Ishikawa (cell line): ENCODE measurements around the gene ZSCAN18.

ENCODE experiments used
- EGR1 ChIP-seq: IDR thresholded peaks from 2 replicates; pipeline ENCODE4 v1.6.1; 2012
- EP300 ChIP-seq: IDR thresholded peaks from 2 replicates; pipeline ENCODE4 v1.6.1; 2012; ENCODE audit warnings: borderline replicate concordance
- NFIC ChIP-seq: IDR thresholded peaks from 2 replicates; pipeline ENCODE4 v1.6.1; 2012
- RAD21 ChIP-seq: IDR thresholded peaks from 2 replicates; pipeline ENCODE4 v1.6.1; 2012; ENCODE audit warnings: low read depth
- TEAD4 ChIP-seq: IDR thresholded peaks from 2 replicates; pipeline ENCODE4 v1.6.1; 2012
- YY1 ChIP-seq: IDR thresholded peaks from 2 replicates; pipeline ENCODE4 v1.6.1; 2012; ENCODE audit warnings: low read depth

DNA sequence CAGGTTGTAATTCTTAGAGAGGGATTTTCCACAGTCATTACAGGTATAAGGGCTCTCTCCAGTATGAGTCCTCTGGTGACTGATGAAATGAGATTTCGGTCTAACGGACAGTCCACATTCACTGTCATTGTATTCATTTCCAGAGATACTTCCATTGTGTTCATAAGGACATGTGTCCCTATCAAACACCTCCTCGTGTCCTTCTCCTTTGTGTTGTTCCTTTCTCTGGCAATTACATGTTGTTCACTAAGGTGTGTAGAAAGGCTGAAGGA is 10.5 kb upstream of the ZSCAN18 start:
- no peak for TF ChIP-seq EGR1
- TF ChIP-seq NFIC: no peak
- no peak for TF ChIP-seq EP300
- TF ChIP-seq RAD21: no peak
- no peak for TF ChIP-seq TEAD4
- TF ChIP-seq YY1: no peak
